ELF-1 (cell line): ENCODE results near the gene PRRT1B.
"Not testable (repeated sequence)": the region's sequence is repeated elsewhere in the genome, so short reads cannot be mapped to it uniquely, and the experiment has no call there.

Experiments
- DNase-seq: peaks from one replicate; pipeline ENCODE4 v3.0.0-alpha.2; 2016; ENCODE audit warnings: low read depth, low spot score

The PRRT1B gene

DNA sequence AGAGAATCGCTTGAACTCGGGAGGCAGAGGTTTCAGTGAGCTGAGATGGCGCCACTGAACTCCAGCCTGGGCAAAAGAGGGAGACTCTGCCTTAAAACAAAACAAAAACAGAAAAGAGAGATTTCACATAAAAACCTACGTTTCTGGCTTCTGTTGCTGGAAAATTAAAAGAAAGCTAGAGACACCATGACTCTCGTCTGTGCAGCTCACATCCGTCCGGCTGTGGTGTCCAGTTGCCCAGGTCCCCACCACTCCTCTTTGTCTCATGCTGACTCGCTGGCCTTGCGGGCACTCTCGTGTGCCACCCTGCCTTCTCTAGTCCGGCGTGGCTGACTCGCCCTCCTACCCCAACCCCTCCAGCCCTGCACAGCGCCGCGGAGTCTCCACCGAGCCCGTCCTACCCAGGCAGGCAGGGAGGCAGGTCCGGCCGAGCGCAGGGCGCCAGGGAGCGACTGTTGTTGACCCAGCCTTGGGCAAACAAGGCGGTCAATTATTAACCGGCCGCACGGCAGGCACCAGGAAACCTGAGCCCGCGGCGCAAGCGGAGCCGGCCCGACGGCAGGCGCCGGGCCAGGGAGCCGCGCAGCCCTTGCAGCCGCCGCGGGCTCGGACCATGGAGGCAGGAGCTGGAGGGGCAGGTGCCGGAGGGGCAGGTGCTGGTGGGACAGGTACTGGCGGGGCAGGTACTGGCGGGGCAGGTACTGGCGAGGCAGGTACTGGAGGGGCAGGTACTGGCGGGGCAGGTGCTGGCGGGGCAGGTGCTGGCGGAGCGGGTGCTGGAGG, at the start of gene PRRT1B:
TSS of gene PRRT1B (plus strand) at position 521 of the 783 bp plus-strand sequence. CDS start at position 614, 93 bp downstream.
- peak; percentile 86 for DNase-seq

DNA sequence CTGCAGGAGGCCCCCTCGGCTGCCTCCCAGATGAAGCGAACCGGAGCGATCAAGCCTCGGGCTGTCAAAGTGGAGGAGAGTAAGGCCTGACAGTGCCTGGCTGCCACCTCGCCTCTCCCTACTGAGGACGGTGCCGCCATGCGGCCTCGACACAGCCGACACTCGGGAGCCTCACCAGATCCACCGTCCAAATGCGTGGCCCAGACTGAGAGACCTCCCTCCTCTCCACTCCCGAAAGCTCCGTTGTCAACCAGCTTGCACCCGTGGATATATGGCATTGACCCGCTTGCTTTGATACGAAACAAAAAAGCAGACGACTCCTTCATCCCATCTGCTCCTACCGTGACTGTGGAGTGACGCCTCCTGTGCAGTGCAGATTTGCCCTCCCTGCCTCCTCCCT, 49.5 kb upstream of the PRRT1B start:
- DNase-seq: no peak

DNA sequence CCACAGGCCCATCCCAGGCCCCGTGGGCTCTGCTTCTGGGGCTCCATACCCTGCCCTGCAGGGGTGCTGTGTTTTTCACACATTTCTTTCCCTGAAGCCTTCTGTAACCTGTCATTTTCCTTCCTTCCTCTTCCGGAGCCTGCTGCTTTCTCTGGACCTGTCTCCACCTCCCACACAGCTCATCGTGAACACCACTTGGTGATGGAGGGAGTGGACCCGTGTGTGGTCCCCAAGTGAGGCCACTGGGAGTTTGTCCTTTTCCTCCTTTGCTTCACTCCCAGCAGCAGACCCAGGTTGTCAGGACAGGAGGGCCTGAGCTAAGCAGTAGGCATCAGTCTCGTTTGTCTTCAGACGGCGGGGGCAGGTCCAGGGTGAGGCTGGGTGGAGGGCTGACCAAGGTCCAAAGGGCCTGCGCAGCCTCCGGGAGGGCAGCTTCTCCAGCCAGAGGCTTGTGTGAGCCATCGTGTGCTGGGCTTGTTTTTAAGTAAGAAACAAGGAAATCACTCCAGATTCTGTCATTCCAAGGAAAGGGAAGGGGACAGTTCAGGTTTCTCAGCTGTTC, 48.4 kb upstream of the PRRT1B start:
- no peak for DNase-seq

- DNase-seq: no peak
These were observed 46.0 kb upstream of the PRRT1B start for GRCh38 chr9:131499254-131499767.

DNA sequence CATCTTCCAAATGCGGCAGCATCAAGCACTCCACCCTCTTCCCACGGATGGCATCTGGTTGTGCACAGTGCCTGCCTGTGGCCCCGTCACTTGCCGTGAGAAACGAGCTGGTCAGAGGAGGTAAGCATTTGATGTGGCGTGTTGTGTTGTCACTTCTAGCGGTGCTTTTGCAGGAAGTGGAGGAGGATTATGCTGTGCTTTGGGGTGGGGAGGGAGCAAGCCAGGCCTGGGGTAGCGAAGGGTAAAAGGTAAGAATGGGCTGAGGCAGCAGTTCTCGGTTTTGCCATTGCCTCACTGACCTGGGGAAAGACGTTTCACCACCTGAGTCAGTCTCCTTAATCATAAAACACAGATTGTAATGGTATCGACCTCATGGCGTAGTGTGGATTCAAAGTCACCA, 44.9 kb upstream of the PRRT1B start:
- no peak for DNase-seq

DNA sequence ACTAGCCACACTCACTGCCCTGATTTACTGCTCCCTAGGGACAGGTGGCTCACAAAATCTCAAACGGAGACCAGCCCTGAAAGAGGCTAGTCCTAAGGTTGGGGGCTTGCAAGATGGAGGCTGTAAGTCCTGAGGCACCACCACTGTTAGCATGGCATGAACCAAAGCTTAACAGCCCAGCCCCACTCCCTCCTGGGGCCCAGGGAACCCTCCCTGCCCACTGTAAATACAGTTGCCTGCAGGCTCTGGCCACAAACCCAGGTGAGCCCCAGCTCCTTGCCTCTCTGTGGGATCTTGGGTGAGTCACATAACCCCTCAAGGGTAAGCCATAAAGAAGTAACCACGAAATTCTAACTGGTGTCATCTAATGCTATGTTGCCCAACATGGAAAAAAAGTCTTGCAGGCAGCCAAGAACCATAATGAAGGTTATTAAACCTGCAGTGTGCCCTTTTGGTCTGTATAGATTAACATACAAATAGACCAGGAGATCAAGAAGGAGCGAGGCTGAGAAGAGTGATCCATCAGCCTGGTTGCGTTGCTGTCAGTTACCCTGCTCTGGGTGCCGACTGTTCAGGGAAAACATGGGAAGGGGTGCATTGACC, 44.3 kb upstream of the PRRT1B start:
- peak; percentile 47 for DNase-seq

DNA sequence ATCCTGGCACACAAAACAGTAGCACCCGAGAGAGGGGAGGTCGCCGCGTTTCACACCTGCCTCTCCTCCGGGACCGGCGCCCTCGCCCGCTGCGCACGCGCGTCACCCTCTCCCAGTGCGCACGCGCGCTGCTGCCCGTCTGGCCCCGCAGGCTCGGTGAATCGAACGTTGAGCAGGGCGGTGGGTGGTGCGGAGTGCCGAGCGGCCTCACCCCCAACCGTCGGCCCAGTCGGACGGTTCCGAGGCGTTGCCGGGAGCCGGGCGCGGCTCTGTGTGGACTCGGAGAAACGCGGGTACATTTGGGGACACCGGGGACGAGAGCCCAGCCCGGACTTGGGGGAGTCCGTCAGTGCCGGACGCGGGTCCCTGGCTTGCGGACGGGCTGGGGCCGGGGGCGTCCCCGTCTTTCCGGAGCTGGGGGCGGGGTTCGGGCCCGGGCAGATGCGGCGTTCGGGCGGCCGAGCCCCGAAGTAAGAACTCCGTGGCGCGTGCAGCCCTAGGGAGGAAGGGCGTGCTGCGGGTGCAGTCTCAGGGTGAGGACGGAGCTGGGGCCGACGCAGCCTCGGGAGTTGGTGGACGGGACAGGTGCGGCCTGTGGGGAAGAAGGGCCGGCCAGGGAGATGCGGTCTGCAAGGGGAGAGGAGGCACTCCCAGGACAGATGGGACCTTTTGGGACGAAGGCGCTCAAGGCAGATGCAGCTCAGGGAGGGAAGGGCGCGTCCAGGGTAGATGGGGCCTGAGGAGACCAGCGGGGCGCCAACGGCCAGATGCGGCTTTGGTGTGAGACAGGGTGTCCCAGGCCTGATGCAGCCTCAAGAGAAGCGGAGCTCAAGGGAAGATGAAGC, 42.3 kb upstream of the PRRT1B start, which contains the start of gene POMT1:
TSS of gene POMT1 (plus strand) at position 138 of the 845 bp plus-strand sequence. CDS start 1,301 bp downstream, outside the sequence.
- DNase-seq: peak; percentile 92

GRCh38 chr9:131503626-131504465, 41.5 kb upstream of the PRRT1B start:
- DNase-seq: peak; percentile 47

GRCh38 chr9:131505012-131505411, 40.3 kb upstream of the PRRT1B start:
- no peak for DNase-seq

GRCh38 chr9:131511416-131511815, 33.9 kb upstream of the PRRT1B start:
- no peak for DNase-seq

GRCh38 chr9:131511880-131512279, 33.4 kb upstream of the PRRT1B start:
- no peak for DNase-seq

DNA sequence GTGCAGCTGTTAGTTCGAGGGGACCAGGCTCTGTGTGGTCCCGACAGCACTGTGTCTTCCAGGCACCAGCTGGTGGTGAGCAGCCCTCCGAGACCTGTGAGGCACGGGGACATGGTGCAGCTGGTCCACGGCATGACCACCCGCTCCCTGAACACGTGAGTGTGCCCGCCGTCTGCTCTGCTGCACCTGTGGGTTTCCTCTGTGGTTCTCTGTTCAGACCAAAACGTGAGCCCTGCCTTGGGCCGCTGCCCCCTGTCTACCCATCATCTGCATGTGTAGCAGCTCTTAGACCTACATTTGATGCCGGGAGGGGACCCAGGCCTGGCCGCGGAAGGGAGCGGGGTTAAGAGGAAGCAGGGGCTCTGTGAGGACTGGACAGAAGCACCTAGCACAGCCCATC, 32.1 kb upstream of the PRRT1B start:
- DNase-seq: no peak

DNA sequence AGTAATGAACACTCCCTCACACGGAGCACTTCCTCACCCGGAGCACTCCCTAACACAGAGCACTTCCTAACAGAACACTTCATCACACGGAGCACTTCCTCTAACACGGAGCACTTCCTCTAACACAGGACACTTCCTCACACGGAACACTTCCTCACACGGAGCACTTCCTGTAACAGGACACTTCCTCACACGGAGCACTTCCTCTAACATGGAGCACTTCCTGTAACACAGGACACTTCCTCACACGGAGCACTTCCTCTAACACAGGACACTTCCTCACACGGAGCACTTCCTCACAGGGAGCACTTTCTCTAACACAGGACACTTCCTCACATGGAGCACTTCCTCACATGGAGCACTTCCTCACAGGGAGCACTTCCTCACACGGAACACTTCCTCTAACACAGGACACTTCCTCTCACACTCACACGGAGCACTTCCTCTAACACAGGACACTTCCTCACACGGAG, 29.7 kb upstream of the PRRT1B start:
- DNase-seq: not testable (repeated sequence)

DNA sequence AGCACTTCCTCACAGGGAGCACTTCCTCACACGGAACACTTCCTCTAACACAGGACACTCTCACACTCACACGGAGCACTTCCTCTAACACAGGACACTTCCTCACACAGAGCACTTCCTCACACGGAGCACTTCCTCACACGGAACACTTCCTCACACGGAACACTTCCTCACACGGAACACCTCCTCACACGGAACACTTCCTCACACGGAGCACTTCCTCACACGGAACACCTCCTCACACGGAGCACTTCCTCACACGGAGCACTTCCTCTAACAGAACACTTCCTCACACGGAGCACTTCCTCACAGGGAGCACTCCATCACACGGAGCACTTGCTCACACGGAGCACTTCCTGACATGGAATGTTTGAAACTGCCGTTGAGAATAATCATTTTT, 29.2 kb upstream of the PRRT1B start:
- no peak for DNase-seq

DNA sequence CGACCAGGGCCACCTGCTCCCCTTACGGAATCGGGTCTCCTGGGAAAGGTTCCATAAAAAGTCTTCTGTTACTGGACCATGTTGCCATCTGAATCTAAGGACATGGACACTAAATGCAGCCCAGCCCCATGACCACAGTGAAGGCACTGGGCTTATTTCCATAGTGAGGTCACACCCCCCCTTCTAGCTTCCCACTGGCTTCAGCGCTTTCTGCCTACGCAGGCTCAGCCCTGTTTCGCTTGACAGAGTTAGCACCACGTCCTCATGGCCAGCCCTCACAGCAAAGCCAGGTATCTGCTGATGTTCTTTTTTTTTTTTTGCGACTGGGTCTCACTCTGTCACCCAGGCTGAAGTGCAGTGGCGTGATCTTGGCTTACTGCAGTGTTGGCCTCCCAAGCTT, 28.4 kb upstream of the PRRT1B start:
- no peak for DNase-seq

DNA sequence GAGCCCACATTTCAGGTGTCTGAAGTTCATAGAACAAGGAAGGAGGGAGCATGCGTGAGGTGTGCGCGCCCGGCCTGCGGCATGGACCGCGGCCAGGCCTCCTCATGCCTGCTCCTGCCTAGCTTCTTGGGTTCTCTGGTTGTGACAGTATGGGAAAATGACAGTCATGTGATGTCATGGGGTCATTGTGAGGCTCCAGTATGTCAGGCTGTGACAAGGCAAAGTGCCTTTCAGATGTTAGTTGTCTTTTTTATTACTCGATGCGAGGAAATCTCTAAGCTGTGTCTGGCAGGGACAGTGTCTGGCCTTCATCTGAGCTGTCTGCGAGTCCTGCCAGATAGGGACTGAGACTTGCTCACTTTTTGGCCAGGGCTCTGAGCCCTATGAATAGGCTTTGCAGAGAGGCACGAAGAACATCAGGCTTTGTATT, 27.5 kb upstream of the PRRT1B start:
- no peak for DNase-seq

GRCh38 chr9:131518553-131518952, 26.8 kb upstream of the PRRT1B start:
- no peak for DNase-seq

GRCh38 chr9:131520503-131520902, 24.8 kb upstream of the PRRT1B start:
- DNase-seq: no peak

GRCh38 chr9:131521203-131521602, 24.1 kb upstream of the PRRT1B start:
- no peak for DNase-seq

GRCh38 chr9:131521822-131522221, 23.5 kb upstream of the PRRT1B start:
- no peak for DNase-seq
